Adipocyte (in vitro differentiated cells): ENCODE data around the gene TFEC.
"Not testable (repeated sequence)": the region's sequence is repeated elsewhere in the genome, so short reads cannot be mapped to it uniquely, and the experiment has no call there.

ENCODE experiments used
- DNase-seq: peaks from one replicate; pipeline ENCODE4 v3.0.0-alpha.2; 2015; ENCODE audit warnings: low read depth
- H3K27me3 ChIP-seq: replicated peaks from 2 replicates; pipeline ENCODE4 v1.7.0; 2013; ENCODE audit warnings: mild to moderate bottlenecking, low read length, moderate library complexity; ENCODE audit not compliant: control insufficient read depth, insufficient read depth
- H3K36me3 ChIP-seq: 2 replicates; pipeline ENCODE4 v1.7.0; 2013; ENCODE audit warnings: low read length, mild to moderate bottlenecking, moderate library complexity; ENCODE audit not compliant: control insufficient read depth, insufficient read depth, severe bottlenecking
- H3K4me1 ChIP-seq: 2 replicates; pipeline ENCODE4 v1.7.0; 2013; ENCODE audit warnings: mild to moderate bottlenecking, low read length, moderate library complexity; ENCODE audit not compliant: control insufficient read depth, insufficient read depth
- H3K4me3 ChIP-seq: 2 replicates; pipeline ENCODE4 v1.7.0; 2013; ENCODE audit warnings: mild to moderate bottlenecking, low read length, moderate library complexity
- H3K9ac ChIP-seq: 2 replicates; pipeline ENCODE4 v1.7.0; 2013; ENCODE audit warnings: mild to moderate bottlenecking, low read length, moderate library complexity
- H3K9me3 ChIP-seq: 2 replicates; pipeline ENCODE4 v1.7.0; 2013; ENCODE audit warnings: mild to moderate bottlenecking, low read length, moderate library complexity; ENCODE audit not compliant: control insufficient read depth

The TFEC gene, protein sequence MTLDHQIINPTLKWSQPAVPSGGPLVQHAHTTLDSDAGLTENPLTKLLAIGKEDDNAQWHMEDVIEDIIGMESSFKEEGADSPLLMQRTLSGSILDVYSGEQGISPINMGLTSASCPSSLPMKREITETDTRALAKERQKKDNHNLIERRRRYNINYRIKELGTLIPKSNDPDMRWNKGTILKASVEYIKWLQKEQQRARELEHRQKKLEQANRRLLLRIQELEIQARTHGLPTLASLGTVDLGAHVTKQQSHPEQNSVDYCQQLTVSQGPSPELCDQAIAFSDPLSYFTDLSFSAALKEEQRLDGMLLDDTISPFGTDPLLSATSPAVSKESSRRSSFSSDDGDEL

DNA sequence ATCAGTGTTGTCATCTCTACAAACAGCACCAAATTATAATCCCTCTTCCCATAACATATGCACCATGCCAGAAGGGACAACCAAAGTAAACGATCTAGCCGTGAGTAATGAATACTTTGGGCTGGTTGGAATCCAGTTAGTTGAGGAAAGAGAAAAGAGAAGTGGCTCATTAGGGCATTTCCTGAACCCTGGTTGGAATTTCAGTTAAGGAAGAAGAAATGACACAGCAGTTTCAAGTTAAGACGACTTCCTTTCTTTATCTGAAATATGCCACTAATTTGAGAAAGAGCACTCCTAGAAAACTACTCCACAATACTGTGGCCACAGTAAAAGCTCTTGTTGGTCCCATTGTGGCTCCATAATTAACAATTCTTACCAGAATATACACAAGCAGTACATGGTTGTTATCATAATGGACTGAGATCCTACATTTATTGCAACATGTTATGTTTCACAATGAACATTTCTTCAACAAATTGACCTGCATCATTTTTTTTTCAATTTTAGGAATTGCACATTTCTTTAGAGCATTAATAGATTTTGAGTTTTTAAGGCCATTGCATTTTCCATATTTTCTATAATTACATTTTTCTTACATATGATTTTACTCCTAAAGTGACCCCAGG, at the start of gene TFEC:
Gene TFEC, minus strand, starts transcription at position 113 of the 626 bp plus-strand sequence. CDS start 46,322 bp downstream, outside the sequence.
- Histone ChIP-seq H3K27me3 (no peaks in the 10 kb centered on the region), H3K4me1 (peaks cover 18% of the 10 kb centered on the region), H3K36me3 (no peaks in the 10 kb centered on the region), H3K9me3 (no peaks in the 10 kb centered on the region), H3K4me3 (no peak within 1 kb of the TSS), H3K9ac (no peak within 1 kb of the TSS)
- peak; percentile 69 for DNase-seq

DNA sequence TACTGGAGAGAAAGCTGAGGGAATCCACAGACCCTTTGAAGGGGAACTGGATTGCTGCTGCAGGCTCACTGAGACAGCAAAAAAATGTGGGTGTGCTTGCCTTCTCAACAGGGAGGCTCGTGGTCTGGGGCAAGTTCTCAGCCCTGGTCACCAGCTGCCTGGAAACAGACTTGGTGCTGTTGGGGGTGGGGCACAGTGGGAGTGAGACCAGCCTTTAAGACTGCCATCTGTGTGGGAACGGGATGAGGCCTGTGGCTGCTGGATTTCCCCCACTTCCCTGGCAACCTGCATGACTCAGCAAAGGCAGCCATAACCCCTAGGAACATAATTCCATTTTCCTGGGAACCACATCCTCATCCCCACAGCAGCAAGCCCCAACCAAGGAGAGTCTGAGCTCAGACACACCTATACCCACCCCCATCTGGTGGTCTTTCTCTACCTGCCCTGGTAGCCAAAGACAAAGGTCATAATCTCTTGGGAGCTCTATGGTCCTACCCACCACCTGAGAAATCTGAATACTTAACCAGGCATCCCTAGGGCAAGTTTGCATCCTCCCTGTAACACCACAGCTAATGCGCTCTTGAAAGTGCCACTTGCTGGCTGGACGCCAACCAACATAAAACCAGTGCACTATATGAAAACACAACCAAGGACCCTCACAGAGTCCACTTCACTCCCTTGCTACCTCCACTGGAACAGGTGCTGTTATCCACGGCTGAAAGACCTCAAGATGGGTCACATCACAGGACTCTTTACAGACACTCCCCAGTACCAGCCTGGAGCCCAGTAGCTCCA, 45.0 kb upstream of the TFEC start:
- no peak for DNase-seq
- Histone ChIP-seq H3K4me1 (no peaks in the 10 kb centered on the region), H3K9me3 (peaks cover 14% of the 10 kb centered on the region), H3K9ac (no peak overlapping the region), H3K36me3 (no peaks in the 10 kb centered on the region), H3K4me3 (no peak overlapping the region), H3K27me3 (no peaks in the 10 kb centered on the region)

DNA sequence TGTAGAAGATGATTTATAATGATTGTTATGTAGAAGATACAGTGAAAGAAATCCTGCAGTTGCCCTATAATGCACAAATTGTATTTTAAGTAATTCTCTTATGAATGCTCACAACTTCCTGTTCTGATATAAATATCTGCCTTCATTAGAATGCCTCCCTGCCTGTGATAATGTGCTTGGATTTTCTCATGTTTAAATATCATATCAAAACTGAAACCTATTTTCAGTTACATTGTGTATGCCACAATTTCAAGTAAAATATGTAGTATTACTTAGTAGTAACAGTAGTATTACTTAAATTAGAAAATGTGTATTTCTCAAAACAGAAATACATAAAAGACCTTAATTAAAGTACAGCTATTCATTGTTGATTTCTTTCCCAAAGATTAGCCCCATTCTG, 41.1 kb upstream of the TFEC start:
- DNase-seq, result no peak
- Histone ChIP-seq H3K36me3 (no peaks in the 10 kb centered on the region), H3K9me3 (no peaks in the 10 kb centered on the region), H3K4me3 (no peak overlapping the region), H3K9ac (no peak overlapping the region), H3K4me1 (no peaks in the 10 kb centered on the region), H3K27me3 (no peaks in the 10 kb centered on the region)

DNA sequence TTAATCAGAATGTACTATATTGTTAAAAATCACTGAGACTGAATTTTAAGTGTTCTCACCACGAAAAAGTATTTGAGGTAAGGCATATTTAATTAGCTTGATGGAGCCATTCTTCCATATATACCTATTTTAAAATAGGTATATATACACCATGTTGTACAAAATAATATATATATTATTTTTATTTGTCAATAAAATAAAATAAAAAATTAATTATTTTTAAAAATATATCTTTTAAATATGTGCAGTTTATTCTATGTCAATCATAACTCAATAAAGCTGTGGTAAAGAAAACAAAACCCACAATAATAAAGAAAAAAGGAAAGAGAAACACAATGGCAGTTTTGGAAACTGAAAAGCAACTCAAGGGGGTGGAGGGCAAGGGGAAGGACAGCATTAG, 33.6 kb upstream of the TFEC start:
- H3K9me3 ChIP-seq, result no peaks in the 10 kb centered on the region
- no peak overlapping the region for H3K4me3 ChIP-seq
- no peaks in the 10 kb centered on the region for H3K4me1 ChIP-seq
- no peak for DNase-seq
- no peaks in the 10 kb centered on the region for H3K36me3 ChIP-seq
- no peak overlapping the region for H3K9ac ChIP-seq
- no peaks in the 10 kb centered on the region for H3K27me3 ChIP-seq

DNA sequence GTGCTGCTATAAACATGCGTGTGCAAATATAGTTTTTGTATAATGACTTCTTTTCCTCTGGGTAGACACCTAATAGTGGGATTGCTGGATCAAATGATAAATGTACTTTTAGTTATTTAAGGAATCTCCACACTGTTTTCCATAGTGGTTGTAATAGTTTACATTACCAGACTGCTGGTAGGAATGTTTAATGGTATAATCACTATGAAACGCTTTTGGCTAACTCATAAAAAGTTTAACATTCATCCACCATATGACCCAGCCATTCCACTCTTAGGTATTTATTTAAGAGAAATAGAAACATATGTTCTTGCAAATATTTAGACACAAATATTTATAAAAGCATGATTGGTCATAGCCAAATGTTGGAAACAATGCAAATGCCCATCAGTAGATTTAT, 32.1 kb upstream of the TFEC start:
- no peak overlapping the region for H3K9ac ChIP-seq
- H3K4me1 ChIP-seq, result no peaks in the 10 kb centered on the region
- H3K9me3 ChIP-seq, result no peaks in the 10 kb centered on the region
- no peaks in the 10 kb centered on the region for H3K27me3 ChIP-seq
- no peak overlapping the region for H3K4me3 ChIP-seq
- no peaks in the 10 kb centered on the region for H3K36me3 ChIP-seq
- DNase-seq, result no peak

DNA sequence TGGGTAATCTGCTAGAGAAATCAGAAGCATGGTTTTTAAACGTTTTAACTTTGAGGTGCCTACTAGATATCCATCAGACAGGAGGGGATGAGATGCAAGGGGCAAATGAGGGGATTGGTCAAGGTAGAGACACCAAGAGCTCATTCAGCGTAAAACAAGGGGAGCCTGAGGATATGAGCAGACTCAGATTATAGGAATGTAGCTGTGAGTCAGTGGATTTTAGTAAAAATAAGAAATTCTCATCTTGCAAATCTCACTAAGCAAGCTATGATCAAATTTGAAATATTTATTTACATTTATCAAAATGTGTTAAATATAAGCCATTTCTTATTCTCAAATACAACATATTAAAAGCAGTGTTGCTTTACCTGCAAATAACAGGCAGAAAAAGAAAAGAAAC, 21.4 kb upstream of the TFEC start:
- Histone ChIP-seq H3K4me3 (no peak overlapping the region), H3K27me3 (no peaks in the 10 kb centered on the region), H3K36me3 (no peaks in the 10 kb centered on the region), H3K4me1 (no peaks in the 10 kb centered on the region), H3K9me3 (no peaks in the 10 kb centered on the region), H3K9ac (no peak overlapping the region)
- DNase-seq, result peak; percentile 51

DNA sequence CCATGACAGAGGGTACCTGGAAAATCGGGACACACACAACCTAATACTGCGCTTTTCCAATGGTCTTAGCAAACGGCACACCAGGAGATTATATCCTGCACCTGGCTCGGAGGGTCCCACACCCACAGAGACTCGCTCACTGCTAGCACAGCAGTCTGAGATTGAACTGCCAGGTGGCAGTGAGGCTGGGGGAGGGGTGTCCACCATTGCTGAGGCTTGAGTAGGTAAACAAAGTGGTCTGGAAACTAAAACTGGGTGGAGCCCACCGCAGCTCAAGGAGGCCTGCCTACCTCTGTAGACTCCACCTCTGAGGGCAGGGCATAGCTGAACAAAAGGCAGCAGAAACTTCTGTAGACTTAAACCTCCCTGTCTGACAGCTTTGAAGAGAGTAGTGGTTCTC, 16.7 kb upstream of the TFEC start:
- not testable (repeated sequence) for H3K27me3 ChIP-seq, H3K4me1 ChIP-seq, H3K36me3 ChIP-seq, DNase-seq, H3K9me3 ChIP-seq, H3K4me3 ChIP-seq, H3K9ac ChIP-seq

DNA sequence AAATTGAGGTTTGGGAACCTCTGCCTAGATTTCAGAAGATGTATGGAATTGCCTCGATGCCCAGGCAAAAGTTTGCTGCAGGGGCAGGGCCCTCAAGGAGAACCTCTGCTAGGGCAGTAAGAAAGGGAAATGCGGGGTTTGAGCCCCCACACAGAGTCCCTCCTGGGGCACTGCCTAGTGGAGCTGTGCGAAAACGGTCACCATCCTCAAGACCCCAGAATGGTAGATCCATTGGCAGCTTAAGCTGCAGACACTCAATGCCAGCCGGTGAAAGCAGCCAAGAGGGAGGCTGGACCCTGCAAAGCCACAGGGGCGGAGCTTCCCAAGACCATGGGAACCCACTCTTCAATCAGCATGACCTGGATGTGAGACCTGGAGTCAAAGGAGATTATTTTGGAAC, 15.0 kb upstream of the TFEC start:
- H3K9me3 ChIP-seq, result no peaks in the 10 kb centered on the region
- no peak for DNase-seq
- no peaks in the 10 kb centered on the region for H3K27me3 ChIP-seq
- H3K4me1 ChIP-seq, result no peaks in the 10 kb centered on the region
- H3K4me3 ChIP-seq, result no peak overlapping the region
- no peak overlapping the region for H3K9ac ChIP-seq
- H3K36me3 ChIP-seq, result no peaks in the 10 kb centered on the region

DNA sequence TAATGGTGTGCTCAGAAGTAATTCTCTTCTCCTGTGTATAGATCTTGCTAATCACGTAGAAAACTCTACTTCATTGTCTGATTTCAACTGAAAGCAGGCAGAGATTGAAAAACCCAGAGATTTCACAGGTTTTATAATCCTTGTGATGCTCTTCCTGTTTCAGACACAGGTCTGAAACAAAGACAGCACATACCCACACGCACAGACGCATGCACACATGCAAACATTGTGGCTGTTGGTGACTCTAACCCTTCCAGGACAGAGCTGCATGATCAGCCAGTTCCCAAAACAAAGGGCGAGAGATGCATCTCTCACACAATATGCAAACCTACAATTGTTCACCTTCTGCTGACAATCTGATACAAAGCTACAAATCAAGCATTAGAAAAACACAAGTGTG, 11.1 kb upstream of the TFEC start:
- Histone ChIP-seq H3K4me3 (no peak overlapping the region), H3K9ac (no peak overlapping the region), H3K9me3 (no peaks in the 10 kb centered on the region), H3K27me3 (no peaks in the 10 kb centered on the region), H3K4me1 (no peaks in the 10 kb centered on the region), H3K36me3 (no peaks in the 10 kb centered on the region)
- no peak for DNase-seq

DNA sequence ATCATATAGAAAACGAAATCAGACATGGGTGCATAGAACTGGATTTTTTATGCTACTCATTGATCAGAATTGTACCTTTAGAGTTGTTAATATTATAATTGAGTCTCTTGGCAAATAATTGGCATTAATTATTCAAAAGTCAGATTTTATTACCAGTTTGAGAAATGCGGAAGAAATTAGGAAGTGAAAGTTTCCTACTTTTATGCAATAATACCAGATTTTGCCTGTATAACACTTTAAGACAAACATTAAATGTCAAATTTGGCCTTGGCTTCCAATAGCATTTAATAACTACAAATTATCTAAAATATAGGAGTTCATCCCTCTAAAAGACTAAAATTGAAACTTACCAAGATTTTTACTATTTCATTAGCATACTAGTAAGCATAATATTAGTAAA, 6.8 kb upstream of the TFEC start:
- H3K4me3 ChIP-seq, result no peak overlapping the region
- DNase-seq, result no peak
- no peak overlapping the region for H3K9ac ChIP-seq
- no peaks in the 10 kb centered on the region for H3K36me3 ChIP-seq
- H3K27me3 ChIP-seq, result no peaks in the 10 kb centered on the region
- H3K9me3 ChIP-seq, result no peaks in the 10 kb centered on the region
- no peaks in the 10 kb centered on the region for H3K4me1 ChIP-seq

DNA sequence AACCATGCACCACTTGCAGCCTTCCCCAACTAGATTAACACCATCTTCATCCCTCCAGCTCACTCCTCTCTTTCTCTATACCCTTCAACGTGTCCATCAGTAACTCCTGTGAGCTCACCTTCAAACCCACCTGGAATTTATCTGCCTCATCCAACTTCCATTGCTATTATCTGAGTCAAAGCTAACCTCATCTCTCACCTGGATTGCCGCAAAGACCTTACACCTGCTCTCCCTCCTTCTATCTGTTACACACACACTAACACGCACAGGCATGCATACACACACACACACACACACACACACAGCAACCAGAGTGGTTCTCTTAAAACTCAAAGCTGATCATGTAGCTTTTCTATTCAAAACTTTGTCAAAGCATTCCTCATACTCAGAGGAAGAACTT, 3.8 kb upstream of the TFEC start:
- Histone ChIP-seq H3K4me1 (peaks cover 14% of the 10 kb centered on the region), H3K27me3 (no peaks in the 10 kb centered on the region), H3K9ac (no peak overlapping the region), H3K36me3 (no peaks in the 10 kb centered on the region), H3K4me3 (no peak overlapping the region), H3K9me3 (no peaks in the 10 kb centered on the region)
- DNase-seq, result no peak
